Mesendoderm (in vitro differentiated cells): Measurements from ENCODE around the gene MX2.
"Not testable (repeated sequence)": the region's sequence is repeated elsewhere in the genome, so short reads cannot be mapped to it uniquely, and the experiment has no call there.

Experiments
- DNase-seq: peaks from one replicate; pipeline ENCODE4 v3.0.0; 2013
- H2AK5ac ChIP-seq: 2 replicates; pipeline ENCODE4 v1.6.1; 2013; ENCODE audit warnings: low read length, inconsistent platforms
- H2BK120ac ChIP-seq: 2 replicates; pipeline ENCODE4 v1.6.1; 2013; ENCODE audit warnings: low read depth, mild to moderate bottlenecking, low read length, moderate library complexity, mixed read lengths
- H2BK15ac ChIP-seq: replicated peaks from 2 replicates; pipeline ENCODE4 v1.6.1; 2013; ENCODE audit warnings: low read depth, mild to moderate bottlenecking, moderate library complexity
- H2BK5ac ChIP-seq: 2 replicates; pipeline ENCODE4 v1.6.1; 2013; ENCODE audit warnings: low read length, inconsistent platforms
- H3K18ac ChIP-seq: 2 replicates; pipeline ENCODE4 v1.6.1; 2013; ENCODE audit warnings: mild to moderate bottlenecking, low read length, mixed read lengths
- H3K23ac ChIP-seq: one replicate; pipeline ENCODE4 v1.6.1; 2013; ENCODE audit warnings: low read length
- H3K27ac ChIP-seq: 2 replicates; pipeline ENCODE4 v1.5.1; 2013; ENCODE audit warnings: low read depth, mild to moderate bottlenecking, inconsistent platforms, low read length, moderate library complexity
- H3K27me3 ChIP-seq: 2 replicates; pipeline ENCODE4 v1.6.1; 2013; ENCODE audit warnings: low read length, control low read depth, mild to moderate bottlenecking, inconsistent platforms; ENCODE audit not compliant: insufficient read depth, poor library complexity
- H3K36me3 ChIP-seq: 2 replicates; pipeline ENCODE4 v1.6.1; 2013; ENCODE audit warnings: low read length, inconsistent platforms; ENCODE audit not compliant: control insufficient read depth, insufficient read depth
- H3K4ac ChIP-seq: one replicate; pipeline ENCODE4 v1.6.1; 2013; ENCODE audit warnings: low read depth, mild to moderate bottlenecking, low read length, moderate library complexity
- H3K4me1 ChIP-seq: 2 replicates; pipeline ENCODE4 v1.6.1; 2013; ENCODE audit warnings: low read depth, low read length, inconsistent platforms; ENCODE audit not compliant: control insufficient read depth
- H3K4me2 ChIP-seq: 2 replicates; pipeline ENCODE4 v1.6.1; 2013; ENCODE audit warnings: low read length
- H3K4me3 ChIP-seq: 2 replicates; pipeline ENCODE4 v1.5.1; 2013; ENCODE audit warnings: mild to moderate bottlenecking, low read length
- H3K56ac ChIP-seq: one replicate; pipeline ENCODE4 v1.6.1; 2013; ENCODE audit warnings: low read length
- H3K79me1 ChIP-seq: 2 replicates; pipeline ENCODE4 v1.6.1; 2013; ENCODE audit warnings: low read length, inconsistent platforms
- H3K79me2 ChIP-seq: 2 replicates; pipeline ENCODE4 v1.6.1; 2013; ENCODE audit warnings: mild to moderate bottlenecking, low read length; ENCODE audit not compliant: control insufficient read depth, insufficient read depth
- H3K9ac ChIP-seq: 2 replicates; pipeline ENCODE4 v1.6.1; 2013; ENCODE audit warnings: low read length, inconsistent platforms
- H4K5ac ChIP-seq: one replicate; pipeline ENCODE4 v1.6.1; 2013; ENCODE audit warnings: low read length
- H4K8ac ChIP-seq: one replicate; pipeline ENCODE4 v1.6.1; 2013; ENCODE audit warnings: low read depth, mild to moderate bottlenecking, control low read depth, low read length, moderate library complexity
- WGBS: extraction: QIAGEN DNeasy Blood & Tissue Kit; methylation state at CpG from one replicate; pipeline ENCODE4 v1.1.7; 2013; ENCODE audit warnings: low lambda C conversion rate, missing lambda C conversion rate; ENCODE audit not compliant: insufficient coverage; ENCODE audit errors: extremely low coverage; 5-methylcytosine and 5-hydroxymethylcytosine counted together

The MX2 gene

DNA sequence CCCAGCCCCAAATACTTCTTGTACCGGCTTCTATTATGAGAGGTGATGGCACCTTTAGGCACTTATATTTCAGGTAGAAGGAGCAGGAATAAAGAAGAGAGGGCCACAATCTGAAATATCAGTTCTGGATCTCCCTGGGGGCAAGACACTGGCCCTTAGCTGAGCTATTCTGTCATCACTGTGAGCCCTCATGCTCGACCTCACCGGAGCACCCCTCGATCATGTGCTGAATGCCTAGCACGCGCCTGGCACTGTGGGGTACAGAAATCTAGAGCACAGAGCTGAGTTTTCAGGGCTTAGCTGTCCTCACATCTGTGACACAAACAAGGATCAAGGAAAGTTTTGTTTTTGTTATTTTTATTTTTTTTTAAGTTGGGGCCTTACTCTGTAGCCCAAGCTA lies 56.6 kb downstream of the MX2 start:
- DNase-seq, result no peak
- H3K4ac ChIP-seq, result no peak overlapping the region
- no peak overlapping the region for H2AK5ac ChIP-seq
- H2BK120ac ChIP-seq, result no peak overlapping the region
- WGBS, result no CpG with 5 or more reads among the region's 6 CpGs
- no peak overlapping the region for H3K4me3 ChIP-seq
- H3K27ac ChIP-seq, result no peak overlapping the region
- H3K23ac ChIP-seq, result no peak overlapping the region
- peaks cover 3% of the 10 kb centered on the region for H3K4me1 ChIP-seq
- no peak overlapping the region for H4K5ac ChIP-seq
- no peak overlapping the region for H4K8ac ChIP-seq
- H3K56ac ChIP-seq, result no peak overlapping the region
- H3K18ac ChIP-seq, result no peak overlapping the region
- no peaks in the 10 kb centered on the region for H3K36me3 ChIP-seq
- H3K27me3 ChIP-seq, result no peaks in the 10 kb centered on the region
- H3K4me2 ChIP-seq, result no peak overlapping the region
- no peaks in the 10 kb centered on the region for H3K79me2 ChIP-seq
- H2BK15ac ChIP-seq, result no peak overlapping the region
- no peak overlapping the region for H2BK5ac ChIP-seq
- no peaks in the 10 kb centered on the region for H3K79me1 ChIP-seq
- no peak overlapping the region for H3K9ac ChIP-seq

- Histone ChIP-seq H3K4me1 (peaks cover 3% of the 10 kb centered on the region), H3K4me2 (no peak overlapping the region), H2BK120ac (no peak overlapping the region), H3K4ac (no peak overlapping the region), H2AK5ac (no peak overlapping the region), H3K36me3 (no peaks in the 10 kb centered on the region), H3K79me1 (no peaks in the 10 kb centered on the region), H3K27me3 (no peaks in the 10 kb centered on the region), H3K9ac (no peak overlapping the region), H3K56ac (no peak overlapping the region), H3K4me3 (no peak overlapping the region), H4K8ac (no peak overlapping the region), H2BK5ac (no peak overlapping the region), H3K23ac (no peak overlapping the region), H3K27ac (no peak overlapping the region), H3K79me2 (no peaks in the 10 kb centered on the region), H4K5ac (no peak overlapping the region), H2BK15ac (no peak overlapping the region), H3K18ac (no peak overlapping the region)
- no peak for DNase-seq
- WGBS, result no CpG with 5 or more reads among the region's 11 CpGs
Measured at GRCh38 chr21:41418956-41419680, 57.3 kb downstream of the MX2 start.

- Histone ChIP-seq H4K5ac (no peak overlapping the region), H3K4me1 (peaks cover 3% of the 10 kb centered on the region), H3K79me1 (no peaks in the 10 kb centered on the region), H3K4me3 (peak overlapping the region; percentile 43), H2BK120ac (peak overlapping the region; percentile 54), H3K79me2 (no peaks in the 10 kb centered on the region), H3K4me2 (peak overlapping the region; percentile 46), H3K56ac (peak overlapping the region; percentile 78), H3K18ac (peak overlapping the region; percentile 52), H3K36me3 (no peaks in the 10 kb centered on the region), H2BK15ac (no peak overlapping the region), H3K23ac (no peak overlapping the region), H4K8ac (no peak overlapping the region), H2BK5ac (no peak overlapping the region), H3K4ac (no peak overlapping the region), H3K27ac (no peak overlapping the region), H3K9ac (peak overlapping the region; percentile 38), H3K27me3 (no peaks in the 10 kb centered on the region), H2AK5ac (no peak overlapping the region)
- WGBS, result no CpG with 5 or more reads among the region's 54 CpGs
- peak; percentile 77 for DNase-seq
Measured at GRCh38 chr21:41419921-41420862, 58.4 kb downstream of the MX2 start.

DNA sequence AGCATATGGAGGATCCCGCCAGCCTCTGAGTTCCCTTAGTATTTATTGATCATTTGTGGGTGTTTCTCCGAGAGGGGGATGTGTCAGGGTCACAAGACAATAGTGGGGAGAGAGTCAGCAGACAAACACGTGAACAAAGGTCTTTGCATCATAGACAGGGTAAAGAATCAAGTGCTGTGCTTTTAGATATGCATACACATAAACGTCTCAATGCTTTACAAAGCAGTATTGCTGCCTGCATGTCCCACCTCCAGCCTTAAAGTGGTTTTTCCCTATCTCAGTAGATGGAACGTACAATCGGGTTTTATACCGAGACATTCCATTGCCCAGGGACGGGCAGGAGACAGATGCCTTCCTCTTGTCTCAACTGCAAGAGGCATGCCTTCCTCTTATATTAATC lies 59.2 kb downstream of the MX2 start:
- not testable (repeated sequence) for H3K4me3 ChIP-seq, H3K56ac ChIP-seq, DNase-seq, H3K27ac ChIP-seq, H3K4me2 ChIP-seq, H2BK15ac ChIP-seq, H3K18ac ChIP-seq, H3K4me1 ChIP-seq, H3K27me3 ChIP-seq, H2AK5ac ChIP-seq, H3K79me1 ChIP-seq, H3K9ac ChIP-seq, H3K4ac ChIP-seq, H2BK120ac ChIP-seq, H3K23ac ChIP-seq, H4K5ac ChIP-seq, H3K79me2 ChIP-seq, H4K8ac ChIP-seq, H3K36me3 ChIP-seq, H2BK5ac ChIP-seq
- WGBS, result no CpG with 5 or more reads among the region's 8 CpGs

- no peak overlapping the region for H2BK5ac ChIP-seq
- DNase-seq, result no peak
- H3K79me2 ChIP-seq, result no peaks in the 10 kb centered on the region
- no peak overlapping the region for H3K4ac ChIP-seq
- H3K4me3 ChIP-seq, result no peak overlapping the region
- WGBS, result no CpG with 5 or more reads among the region's 19 CpGs
- no peak overlapping the region for H3K4me2 ChIP-seq
- H3K27ac ChIP-seq, result no peak overlapping the region
- H2AK5ac ChIP-seq, result no peak overlapping the region
- H3K9ac ChIP-seq, result no peak overlapping the region
- peaks cover 10% of the 10 kb centered on the region for H3K27me3 ChIP-seq
- H4K5ac ChIP-seq, result no peak overlapping the region
- H3K56ac ChIP-seq, result no peak overlapping the region
- no peak overlapping the region for H2BK120ac ChIP-seq
- no peak overlapping the region for H3K18ac ChIP-seq
- H3K36me3 ChIP-seq, result no peaks in the 10 kb centered on the region
- no peak overlapping the region for H3K23ac ChIP-seq
- H3K79me1 ChIP-seq, result no peaks in the 10 kb centered on the region
- H4K8ac ChIP-seq, result no peak overlapping the region
- H3K4me1 ChIP-seq, result peaks cover 3% of the 10 kb centered on the region
- H2BK15ac ChIP-seq, result no peak overlapping the region
Measured at GRCh38 chr21:41422546-41423304, 60.9 kb downstream of the MX2 start.
